IMR-90 (cell line): Measurements from ENCODE around the gene FRY. TPM values are rescaled to one million over a fixed set of nuclear protein-coding genes. Genes with fewer than 3 reads are reported as not detected.

Source experiments
- ATAC-seq: fragments of 200-7000 bp; cut with Tn5 transposase; 2 replicates; pipeline ENCODE4 v1.9.1; 2020; ENCODE audit warnings: low read depth, mild to moderate bottlenecking, moderate library complexity
- BruUV-seq: library from RNA; stranded (reverse); fragments of 400-500 nt; replicated peaks from 2 replicates; lab custom pipeline; 2021; lab: Mats Ljungman, UMichigan
- CTCF ChIA-PET: fragments of 300-600 bp; formaldehyde crosslinking; extraction: SDS; loops from one replicate; lab custom pipeline; 2021; ENCODE audit warnings: antibody characterized with exemption; lab: Yijun Ruan, JAX
- POLR2A ChIA-PET: fragments of 300-600 bp; sonication (Branson Sonifier 250); formaldehyde crosslinking; loops from one replicate; lab custom pipeline; 2022; ENCODE audit warnings: antibody characterized with exemption; ENCODE audit not compliant: unreplicated experiment; lab: Charles Lee
- DNase-seq: peaks from one replicate; pipeline ENCODE4 v3.0.0; 2013
- H2AFZ ChIP-seq: replicated peaks from 2 replicates; pipeline ENCODE3; 2013; ENCODE audit warnings: low read length, mild to moderate bottlenecking; ENCODE audit not compliant: poor library complexity
- H2AK5ac ChIP-seq: 2 replicates; pipeline ENCODE4 v1.6.1; 2013; ENCODE audit warnings: low read depth, low read length, inconsistent platforms
- H2AK9ac ChIP-seq: replicated peaks from 2 replicates; pipeline ENCODE3; 2013; ENCODE audit warnings: mild to moderate bottlenecking, low read depth, low read length, moderate library complexity; ENCODE audit not compliant: poor library complexity
- H2BK120ac ChIP-seq: 2 replicates; pipeline ENCODE4 v1.6.1; 2013; ENCODE audit warnings: low read depth, low read length, inconsistent platforms
- H2BK15ac ChIP-seq: 3 replicates; pipeline ENCODE4 v1.6.1; 2013; ENCODE audit warnings: low read depth, low read length, inconsistent platforms
- H2BK20ac ChIP-seq: 2 replicates; pipeline ENCODE4 v1.6.1; 2013; ENCODE audit warnings: low read depth, mild to moderate bottlenecking, inconsistent platforms, low read length, moderate library complexity
- H2BK5ac ChIP-seq: 2 replicates; pipeline ENCODE4 v1.6.1; 2013; ENCODE audit warnings: mild to moderate bottlenecking, low read depth, low read length, inconsistent platforms; ENCODE audit not compliant: poor library complexity, severe bottlenecking
- H3K14ac ChIP-seq: replicated peaks from 2 replicates; pipeline ENCODE4 v1.6.1; 2013; ENCODE audit warnings: low read depth, low read length, inconsistent platforms
- H3K18ac ChIP-seq: 2 replicates; pipeline ENCODE4 v1.6.1; 2013; ENCODE audit warnings: low read depth, low read length, control low read depth
- H3K23ac ChIP-seq: 2 replicates; pipeline ENCODE4 v1.6.1; 2013; ENCODE audit warnings: low read depth, low read length, inconsistent platforms
- H3K27ac ChIP-seq: 2 replicates; pipeline ENCODE4 v1.5.1; 2013; ENCODE audit warnings: mild to moderate bottlenecking, control low read depth, low read length; ENCODE audit not compliant: insufficient read depth
- H3K27me3 ChIP-seq: 2 replicates; pipeline ENCODE4 v1.6.1; 2013; ENCODE audit warnings: low read length; ENCODE audit not compliant: control insufficient read depth, insufficient read depth
- H3K36me3 ChIP-seq: 2 replicates; pipeline ENCODE4 v1.6.1; 2013; ENCODE audit warnings: low read length, mixed read lengths; ENCODE audit not compliant: control insufficient read depth, insufficient read depth
- H3K4ac ChIP-seq: 2 replicates; pipeline ENCODE4 v1.6.1; 2013; ENCODE audit warnings: low read depth, low read length, inconsistent platforms
- H3K4me1 ChIP-seq: 2 replicates; pipeline ENCODE4 v1.6.1; 2013; ENCODE audit warnings: low read length, mixed read lengths; ENCODE audit not compliant: control insufficient read depth, insufficient read depth
- H3K4me2 ChIP-seq: 2 replicates; pipeline ENCODE4 v1.6.1; 2013; ENCODE audit warnings: low read depth, mild to moderate bottlenecking, control low read depth, low read length, moderate library complexity
- H3K4me3 ChIP-seq: 2 replicates; pipeline ENCODE4 v1.5.1; 2013; ENCODE audit warnings: low read depth, mild to moderate bottlenecking, control low read depth, low read length, moderate library complexity; ENCODE audit not compliant: insufficient read depth
- H3K56ac ChIP-seq: 2 replicates; pipeline ENCODE4 v1.6.1; 2013; ENCODE audit warnings: low read length, inconsistent platforms; ENCODE audit not compliant: insufficient read depth; ENCODE audit errors: extremely low read depth
- H3K79me1 ChIP-seq, 2 experiments: 2 replicates each; pipeline ENCODE4 v1.6.1; 2013; ENCODE audit warnings: low read length in 2 of 2, inconsistent platforms in 1 of 2, low read depth in 1 of 2
- H3K9ac ChIP-seq: 2 replicates; pipeline ENCODE4 v1.6.1; 2013; ENCODE audit warnings: low read depth, low read length, control low read depth
- H3K9me1 ChIP-seq: 2 replicates; pipeline ENCODE4 v1.6.1; 2013; ENCODE audit warnings: low read length, inconsistent platforms; ENCODE audit not compliant: insufficient read depth
- H3K9me3 ChIP-seq: 2 replicates; pipeline ENCODE4 v1.6.1; 2013; ENCODE audit warnings: low read length; ENCODE audit not compliant: control insufficient read depth, insufficient read depth
- H4K20me1 ChIP-seq: 2 replicates; pipeline ENCODE4 v1.6.1; 2013; ENCODE audit warnings: low read length, inconsistent platforms; ENCODE audit not compliant: insufficient read depth
- H4K5ac ChIP-seq: 2 replicates; pipeline ENCODE4 v1.6.1; 2013; ENCODE audit warnings: mild to moderate bottlenecking, low read depth, low read length, control low read depth
- H4K8ac ChIP-seq, 2 experiments: 2 replicates each; pipeline ENCODE4 v1.6.1; 2013; ENCODE audit warnings: low read depth in 2 of 2, low read length in 2 of 2, control low read depth in 1 of 2, inconsistent platforms in 1 of 2
- H4K91ac ChIP-seq: 2 replicates; pipeline ENCODE4 v1.6.1; 2013; ENCODE audit warnings: low read depth, low read length, inconsistent platforms; ENCODE audit not compliant: insufficient read depth
- BHLHE40 ChIP-seq: fragments of 150-350 bp; IDR thresholded peaks from 2 replicates; pipeline ENCODE4 v1.6.1; 2016; ENCODE audit warnings: mild to moderate bottlenecking, low read depth, low read length
- CEBPB ChIP-seq: IDR thresholded peaks from 2 replicates; pipeline ENCODE4 v1.6.1; 2012; ENCODE audit warnings: low read depth, low read length, improper control_type of control experiment
- CHD1 ChIP-seq: IDR thresholded peaks from 2 replicates; pipeline ENCODE4 v1.6.1; 2012; ENCODE audit warnings: low read depth, low read length, improper control_type of control experiment
- CTCF ChIP-seq: conservative IDR thresholded peaks from 2 replicates; pipeline ENCODE4 v1.5.1; 2012; ENCODE audit warnings: mild to moderate bottlenecking, low read depth, low read length, improper control_type of control experiment
- ELK1 ChIP-seq: fragments of 150-350 bp; IDR thresholded peaks from 2 replicates; pipeline ENCODE4 v1.6.1; 2016; ENCODE audit warnings: low read depth, mild to moderate bottlenecking, low read length, moderate library complexity, borderline replicate concordance
- FOS ChIP-seq: fragments of 150-350 bp; IDR thresholded peaks from 2 replicates; pipeline ENCODE4 v1.6.1; 2016; ENCODE audit warnings: low read depth, low read length
- MAFK ChIP-seq: IDR thresholded peaks from 2 replicates; pipeline ENCODE4 v1.6.1; 2012; ENCODE audit warnings: low read depth, low read length, improper control_type of control experiment
- MAZ ChIP-seq: IDR thresholded peaks from 2 replicates; pipeline ENCODE4 v1.6.1; 2012; ENCODE audit warnings: low read depth, mild to moderate bottlenecking, low read length, improper control_type of control experiment, moderate library complexity, borderline replicate concordance
- MXI1 ChIP-seq: IDR thresholded peaks from 2 replicates; pipeline ENCODE4 v1.6.1; 2012; ENCODE audit warnings: low read depth, mild to moderate bottlenecking, low read length, moderate library complexity, borderline replicate concordance
- NFE2L2 ChIP-seq: fragments of 150-350 bp; IDR thresholded peaks from 2 replicates; pipeline ENCODE4 v1.6.1; 2016; ENCODE audit warnings: low read depth, mild to moderate bottlenecking, low read length
- POLR2A ChIP-seq: IDR thresholded peaks from 2 replicates; pipeline ENCODE4 v1.6.1; 2012; ENCODE audit warnings: mild to moderate bottlenecking, low read depth, low read length
- RAD21 ChIP-seq: IDR thresholded peaks from 2 replicates; pipeline ENCODE4 v1.6.1; 2012; ENCODE audit warnings: low read length, improper control_type of control experiment
- RCOR1 ChIP-seq: IDR thresholded peaks from 2 replicates; pipeline ENCODE4 v1.6.1; 2012; ENCODE audit warnings: mild to moderate bottlenecking, low read length, improper control_type of control experiment; ENCODE audit not compliant: insufficient replicate concordance
- RFX5 ChIP-seq: IDR thresholded peaks from 2 replicates; pipeline ENCODE4 v1.8.0; 2012; ENCODE audit warnings: low read depth, mild to moderate bottlenecking, low read length, moderate library complexity
- SMC3 ChIP-seq: fragments of 150-350 bp; IDR thresholded peaks from 2 replicates; pipeline ENCODE4 v1.6.1; 2016; ENCODE audit warnings: low read depth, mild to moderate bottlenecking, antibody characterized with exemption, low read length, moderate library complexity
- USF2 ChIP-seq: fragments of 150-350 bp; IDR thresholded peaks from 2 replicates; pipeline ENCODE4 v1.6.1; 2017; ENCODE audit warnings: mild to moderate bottlenecking, antibody characterized with exemption, low read length, low read depth
- WGBS, 2 experiments: methylation state at CpG; one replicate each; pipeline versions ENCODE4 v1.1.5 to v1.1.7; 2013; ENCODE audit warnings: missing lambda C conversion rate in 2 of 2; ENCODE audit not compliant: insufficient read length in 1 of 2; ENCODE audit errors: extremely low coverage in 2 of 2; 5-methylcytosine and 5-hydroxymethylcytosine counted together
- dilution Hi-C: fragments of 300-500 bp; cut with HindIII; formaldehyde crosslinking; loops from one replicate; pipeline ENCODE4 v1.14.3; 2018; ENCODE audit warnings: low sequenced_read_pairs; ENCODE audit not compliant: unreplicated experiment
- in situ Hi-C: fragments of 300-500 bp; cut with MboI; formaldehyde crosslinking; loops from 3 replicates; pipeline ENCODE4 v1.14.3; 2019; ENCODE audit warnings: low sequenced_read_pairs, inconsistent platforms, mixed read lengths
- intact Hi-C: fragments of 100-400 bp; cut with micrococcal nuclease; formaldehyde crosslinking; loops from 2 replicates; pipeline ENCODE4 v1.10.0; 2022
- polyA plus RNA-seq, 3 experiments: library from polyadenylated mRNA; depleted of rRNA; stranded (reverse); fragments of >200 nt; gene quantifications; 2 replicates each; pipeline ENCODE4 v1.2.3, GENCODE V29; 2012; ENCODE audit warnings: low replicate concordance in 1 of 3
- total RNA-seq: library from RNA; depleted of rRNA; stranded (reverse); fragments of >200 nt; gene quantifications from 2 replicates; pipeline ENCODE4 v1.2.3, GENCODE V29; 2012

Gene FRY
- total and polyA plus RNA-seq, 2 of the 4 experiments (the other 2 are of a cell fraction): 3.0 to 4.8 TPM

GRCh38 chr13:32002873-32003272 is 28.7 kb upstream of the FRY start:
- no TSS peak for BruUV-seq
- Histone ChIP-seq H2BK20ac (no peak overlapping the region), H2BK5ac (no peak overlapping the region), H2AFZ (no peak overlapping the region), H2AK9ac (no peak overlapping the region), H3K9me3 (no peaks in the 10 kb centered on the region), H3K36me3 (no peaks in the 10 kb centered on the region), H4K5ac (no peak overlapping the region), H4K20me1 (no peaks in the 10 kb centered on the region), H3K23ac (no peak overlapping the region), H3K9ac (no peak overlapping the region), H3K18ac (no peak overlapping the region), H3K56ac (no peak overlapping the region), H3K9me1 (peaks cover 5% of the 10 kb centered on the region; the same call in 1 of the 2 replicates), H3K4ac (no peak overlapping the region), H3K4me1 (no peaks in the 10 kb centered on the region; the same call in 1 of the 2 replicates), H2AK5ac (no peak overlapping the region), H2BK120ac (no peak overlapping the region), H3K79me1 (no peaks in the 10 kb centered on the region), H4K91ac (no peak overlapping the region), H3K4me3 (no peak overlapping the region), H3K4me2 (no peak overlapping the region), H2BK15ac (no peak overlapping the region), H4K8ac (no peak overlapping the region), H3K27me3 (no peaks in the 10 kb centered on the region; the same call in 1 of the 2 replicates), H3K14ac (no peak overlapping the region), H3K27ac (no peak overlapping the region)
- no peak for DNase-seq
- intact Hi-C loops: no loop called here
- dilution Hi-C loops: no loop called here
- POLR2A ChIA-PET: no interaction called here
- CTCF ChIA-PET: interaction anchor here (0.9 kb wide), 1 partner anchor 93 kb away, joined by 3 read pairs; no protein-coding TSS in a partner anchor
- WGBS, 2 experiments: 90% methylated on average over 2 of the region's 3 CpGs; no CpG with 5 or more reads in 1 of the 2 experiments
- TF ChIP-seq SMC3: no peak
- no peak for TF ChIP-seq MXI1
- TF ChIP-seq RCOR1: no peak
- TF ChIP-seq USF2: no peak
- TF ChIP-seq FOS: no peak
- TF ChIP-seq CTCF: no peak
- TF ChIP-seq ELK1: no peak
- no peak for TF ChIP-seq RFX5
- no peak for TF ChIP-seq BHLHE40
- TF ChIP-seq CEBPB: no peak
- TF ChIP-seq NFE2L2: no peak
- no peak for TF ChIP-seq POLR2A
- TF ChIP-seq MAFK: no peak
- TF ChIP-seq MAZ: no peak
- TF ChIP-seq CHD1: no peak
- TF ChIP-seq RAD21: no peak
- no peak for ATAC-seq
- in situ Hi-C loops: no loop called here
